EL (cell line): ENCODE measurements around the gene RAD17.
"Not testable (repeated sequence)": the region's sequence is repeated elsewhere in the genome, so short reads cannot be mapped to it uniquely, and the experiment has no call there.

Source experiments
- DNase-seq: peaks from one replicate; pipeline ENCODE4 v3.0.0-alpha.2; 2016

RAD17 gene

GRCh38 chr5:69369340-69370121, at the start of gene RAD17, which contains the start of the genes AK6 and TAF9:
Gene RAD17, plus strand, starts transcription at chr5:69369818. Its CDS starts 2,391 bp downstream, at chr5:69372209.
Gene AK6, minus strand, starts transcription at chr5:69369520. Its CDS starts 30 bp downstream, at chr5:69369490.
Gene TAF9, minus strand, starts transcription at chr5:69369520. Its CDS starts 3,783 bp downstream, at chr5:69365737.
- DNase-seq: peak; percentile 91

GRCh38 chr5:69326365-69326764, 43.3 kb upstream of the RAD17 start:
- DNase-seq: no peak

GRCh38 chr5:69329905-69330489, 39.6 kb upstream of the RAD17 start:
- DNase-seq: no peak

GRCh38 chr5:69331528-69332445, 37.8 kb upstream of the RAD17 start:
- no peak for DNase-seq

GRCh38 chr5:69333668-69334315, 35.8 kb upstream of the RAD17 start:
- DNase-seq: not testable (repeated sequence)

GRCh38 chr5:69334793-69335268, 34.8 kb upstream of the RAD17 start:
- peak; percentile 80 for DNase-seq

- DNase-seq: peak; percentile 22
These were observed 34.2 kb upstream of the RAD17 start for GRCh38 chr5:69335341-69335935.

- DNase-seq: peak; percentile 8
These were observed 28.0 kb upstream of the RAD17 start for GRCh38 chr5:69341520-69342161.

- no peak for DNase-seq
These were observed 26.5 kb upstream of the RAD17 start for GRCh38 chr5:69343083-69343482.

- DNase-seq: no peak
These were observed 19.0 kb upstream of the RAD17 start for GRCh38 chr5:69350664-69351063.

- DNase-seq: no peak
These were observed 9.9 kb upstream of the RAD17 start for GRCh38 chr5:69359699-69360098.

GRCh38 chr5:69360442-69360841, 9.2 kb upstream of the RAD17 start:
- no peak for DNase-seq

- no peak for DNase-seq
These were observed 5.2 kb upstream of the RAD17 start for GRCh38 chr5:69364414-69364813.

GRCh38 chr5:69364850-69365249, 4.8 kb upstream of the RAD17 start:
- peak; percentile 17 for DNase-seq

GRCh38 chr5:69367697-69368279, 1.8 kb upstream of the RAD17 start:
- no peak for DNase-seq

GRCh38 chr5:69368458-69369339, 919 bp upstream of the RAD17 start:
- peak; percentile 6 for DNase-seq

GRCh38 chr5:69370335-69370734, 717 bp downstream of the RAD17 start:
- DNase-seq: not testable (repeated sequence)

GRCh38 chr5:69372394-69372793, 2.8 kb downstream of the RAD17 start:
- no peak for DNase-seq

GRCh38 chr5:69374911-69375446, 5.4 kb downstream of the RAD17 start:
- no peak for DNase-seq

GRCh38 chr5:69378376-69378775, 8.8 kb downstream of the RAD17 start:
- DNase-seq: no peak
